Loucy (cell line): ENCODE results near the gene PPFIA3.

Experiments used
- H2AFZ ChIP-seq: fragments of 200-600 bp; sonication (generic); 2 replicates; pipeline ENCODE4 v1.6.0; 2016; ENCODE audit warnings: antibody characterized with exemption, mild to moderate bottlenecking, low read length, moderate library complexity
- H3F3A ChIP-seq: fragments of 200-600 bp; 2 replicates; pipeline ENCODE4 v1.6.0; 2016; ENCODE audit warnings: antibody characterized with exemption, low read depth, mild to moderate bottlenecking
- H3K27me3 ChIP-seq: fragments of 200-600 bp; sonication (generic); 2 replicates; pipeline ENCODE4 v1.6.1; 2014; ENCODE audit warnings: low read length, mild to moderate bottlenecking; ENCODE audit not compliant: insufficient read depth, poor library complexity, severe bottlenecking
- H3K36me3 ChIP-seq: fragments of 200-600 bp; sonication (generic); 2 replicates; pipeline ENCODE4 v1.6.1; 2016; ENCODE audit warnings: low read length; ENCODE audit not compliant: insufficient read depth
- H3K4me1 ChIP-seq: fragments of 200-600 bp; sonication (generic); 2 replicates; pipeline ENCODE4 v1.5.1; 2014; ENCODE audit warnings: low read length, mild to moderate bottlenecking; ENCODE audit not compliant: insufficient read depth, poor library complexity, severe bottlenecking
- H3K4me2 ChIP-seq: fragments of 200-600 bp; sonication (generic); 2 replicates; pipeline ENCODE4 v1.6.0; 2014; ENCODE audit warnings: antibody characterized with exemption, low read length, low read depth, mild to moderate bottlenecking; ENCODE audit not compliant: poor library complexity, severe bottlenecking
- H3K4me3 ChIP-seq: fragments of 200-600 bp; sonication (generic); 2 replicates; pipeline ENCODE4 v1.5.1; 2014; ENCODE audit warnings: low read length, mild to moderate bottlenecking, mixed read lengths; ENCODE audit not compliant: poor library complexity, severe bottlenecking
- H3K79me2 ChIP-seq: fragments of 200-600 bp; sonication (generic); 2 replicates; pipeline ENCODE4 v1.6.1; 2014; ENCODE audit warnings: low read length; ENCODE audit not compliant: insufficient read depth
- H3K9ac ChIP-seq: fragments of 200-600 bp; sonication (generic); 2 replicates; pipeline ENCODE4 v1.6.0; 2014; ENCODE audit warnings: mild to moderate bottlenecking, low read depth, low read length, moderate library complexity; ENCODE audit not compliant: poor library complexity, severe bottlenecking
- H3K9me2 ChIP-seq: fragments of 200-600 bp; sonication (generic); replicated peaks from 2 replicates; pipeline ENCODE4 v1.6.1; 2016; ENCODE audit warnings: low read depth, low read length, mixed read lengths
- H3K9me3 ChIP-seq: fragments of 200-600 bp; sonication (generic); 2 replicates; pipeline ENCODE4 v1.6.1; 2014; ENCODE audit warnings: mild to moderate bottlenecking, antibody characterized with exemption, low read length, low read depth; ENCODE audit not compliant: insufficient read depth
- H4K20me1 ChIP-seq: fragments of 200-600 bp; sonication (generic); 2 replicates; pipeline ENCODE4 v1.6.0; 2014; ENCODE audit warnings: antibody characterized with exemption, low read length, mild to moderate bottlenecking; ENCODE audit not compliant: insufficient read depth, poor library complexity, severe bottlenecking
- CTCF ChIP-seq: fragments of 200-600 bp; sonication (generic); conservative IDR thresholded peaks from 2 replicates; pipeline ENCODE4 v1.5.1; 2014; ENCODE audit warnings: mild to moderate bottlenecking, antibody characterized with exemption, low read length
- EZH2phosphoT487 ChIP-seq: fragments of 200-600 bp; IDR thresholded peaks from 2 replicates; pipeline ENCODE4 v1.6.1; 2018; ENCODE audit warnings: antibody characterized with exemption, mild to moderate bottlenecking, moderate library complexity, borderline replicate concordance

The PPFIA3 gene

GRCh38 chr19:49101160-49101559 lies 18.2 kb upstream of the PPFIA3 start:
- peaks cover 91% of the 10 kb centered on the region for H3K36me3 ChIP-seq
- no peak overlapping the region for H2AFZ ChIP-seq
- no peaks in the 10 kb centered on the region for H3K9me2 ChIP-seq
- peaks cover 35% of the 10 kb centered on the region; the same call in 1 of the 2 replicates for H3K79me2 ChIP-seq
- H3K4me2 ChIP-seq: no peak overlapping the region
- peaks cover 55% of the 10 kb centered on the region for H4K20me1 ChIP-seq
- no peak for TF ChIP-seq CTCF
- TF ChIP-seq EZH2phosphoT487: no peak
- H3K4me1 ChIP-seq: peaks cover 14% of the 10 kb centered on the region
- no peaks in the 10 kb centered on the region for H3K27me3 ChIP-seq
- H3K9ac ChIP-seq: no peak overlapping the region
- H3K9me3 ChIP-seq: no peaks in the 10 kb centered on the region
- H3K4me3 ChIP-seq: no peak overlapping the region
- peaks cover 10% of the 10 kb centered on the region; the same call in 1 of the 2 replicates for H3F3A ChIP-seq

- no peak for TF ChIP-seq EZH2phosphoT487
- no peak for TF ChIP-seq CTCF
- H3K9me3 ChIP-seq: no peaks in the 10 kb centered on the region
- no peaks in the 10 kb centered on the region for H3K9me2 ChIP-seq
- peaks cover 30% of the 10 kb centered on the region; the same call in 1 of the 2 replicates for H3K79me2 ChIP-seq
- H3K9ac ChIP-seq: no peak overlapping the region
- H2AFZ ChIP-seq: no peak overlapping the region
- H3K4me1 ChIP-seq: peaks cover 11% of the 10 kb centered on the region
- no peak overlapping the region for H3K4me3 ChIP-seq
- peaks cover 92% of the 10 kb centered on the region for H3K36me3 ChIP-seq
- peaks cover 9% of the 10 kb centered on the region; the same call in 1 of the 2 replicates for H3F3A ChIP-seq
- no peak overlapping the region for H3K4me2 ChIP-seq
- H3K27me3 ChIP-seq: no peaks in the 10 kb centered on the region
- H4K20me1 ChIP-seq: peaks cover 57% of the 10 kb centered on the region
These were observed 17.0 kb upstream of the PPFIA3 start for GRCh38 chr19:49102303-49102702.

GRCh38 chr19:49103331-49104085 lies 15.8 kb upstream of the PPFIA3 start:
- TF ChIP-seq EZH2phosphoT487 (no peak), CTCF (no peak)
- H2AFZ ChIP-seq: no peak overlapping the region
- no peak overlapping the region for H3K4me2 ChIP-seq
- H3F3A ChIP-seq: peaks cover 5% of the 10 kb centered on the region; the same call in 1 of the 2 replicates
- H3K36me3 ChIP-seq: peaks cover 94% of the 10 kb centered on the region
- peaks cover 21% of the 10 kb centered on the region; the same call in 1 of the 2 replicates for H3K79me2 ChIP-seq
- no peaks in the 10 kb centered on the region for H3K9me2 ChIP-seq
- no peak overlapping the region for H3K9ac ChIP-seq
- no peaks in the 10 kb centered on the region for H3K4me1 ChIP-seq
- H4K20me1 ChIP-seq: peaks cover 48% of the 10 kb centered on the region
- H3K9me3 ChIP-seq: no peaks in the 10 kb centered on the region
- H3K4me3 ChIP-seq: no peak overlapping the region
- H3K27me3 ChIP-seq: no peaks in the 10 kb centered on the region
